Smooth muscle cell (in vitro differentiated cells): ENCODE results near the gene GIPC2. TPM values are rescaled to one million over a fixed set of nuclear protein-coding genes. Genes with fewer than 3 reads are reported as not detected.

Experiments
- DNase-seq: peaks from one replicate; lab custom pipeline; 2025; ENCODE audit not compliant: unreplicated experiment; lab: John Stamatoyannopoulos, UW
- H2AFZ ChIP-seq: fragments of 200-600 bp; sonication (generic); 2 replicates; pipeline ENCODE4 v1.6.0; 2016; ENCODE audit warnings: antibody characterized with exemption, low read depth, mild to moderate bottlenecking
- H3F3A ChIP-seq: fragments of 200-600 bp; sonication (generic); 2 replicates; pipeline ENCODE4 v1.6.0; 2017; ENCODE audit warnings: antibody characterized with exemption, low read depth
- H3K27ac ChIP-seq: fragments of 200-600 bp; sonication (generic); 2 replicates; pipeline ENCODE4 v1.5.1; 2016; ENCODE audit warnings: low read depth, mild to moderate bottlenecking
- H3K27me3 ChIP-seq: fragments of 200-600 bp; sonication (generic); 2 replicates; pipeline ENCODE4 v1.6.1; 2016; ENCODE audit warnings: low read depth, mild to moderate bottlenecking
- H3K36me3 ChIP-seq: fragments of 200-600 bp; sonication (generic); 2 replicates; pipeline ENCODE4 v1.5.1; 2016; ENCODE audit warnings: low read depth
- H3K4me1 ChIP-seq: fragments of 200-600 bp; sonication (generic); 2 replicates; pipeline ENCODE4 v1.5.1; 2016; ENCODE audit warnings: low read depth
- H3K4me2 ChIP-seq: fragments of 200-600 bp; sonication (generic); 2 replicates; pipeline ENCODE4 v1.6.0; 2016; ENCODE audit warnings: mild to moderate bottlenecking
- H3K4me3 ChIP-seq: fragments of 200-600 bp; sonication (generic); 2 replicates; pipeline ENCODE4 v1.5.1; 2016; ENCODE audit warnings: mild to moderate bottlenecking
- H3K79me2 ChIP-seq: fragments of 200-600 bp; sonication (generic); 2 replicates; pipeline ENCODE4 v1.6.0; 2016; ENCODE audit warnings: low read depth, mild to moderate bottlenecking
- H3K9ac ChIP-seq: fragments of 200-600 bp; sonication (generic); 2 replicates; pipeline ENCODE4 v1.6.0; 2016; ENCODE audit warnings: low read depth
- H3K9me3 ChIP-seq: fragments of 200-600 bp; sonication (generic); replicated peaks from 2 replicates; pipeline ENCODE4 v1.5.1; 2016; ENCODE audit warnings: low read depth
- H4K20me1 ChIP-seq: fragments of 200-600 bp; sonication (generic); 2 replicates; pipeline ENCODE4 v1.6.0; 2016; ENCODE audit warnings: low read depth
- WGBS: methylation state at CpG from one replicate; pipeline ENCODE4 v1.1.7; 2016; ENCODE audit warnings: low lambda C conversion rate; 5-methylcytosine and 5-hydroxymethylcytosine counted together
- polyA plus RNA-seq: library from polyadenylated mRNA; unstranded; fragments of >200 nt; fragmentation: Nextera tagmentation; extraction: Ambion mirVana; gene quantifications from 2 replicates; pipeline ENCODE4 v1.2.1, GENCODE V29; 2016
- total RNA-seq: library from RNA; depleted of rRNA; stranded (reverse); fragments of >200 nt; gene quantifications from 2 replicates; pipeline ENCODE4 v1.2.3, GENCODE V29; 2014
- TF ChIP-seq, protein P1 (sequence below): fragments of 200-600 bp; sonication (generic); IDR thresholded peaks from 2 replicates; pipeline ENCODE4 v1.5.1; 2017; ENCODE audit warnings: borderline replicate concordance, mild to moderate bottlenecking, antibody characterized with exemption; ENCODE audit not compliant: insufficient read depth, poor library complexity, severe bottlenecking

GIPC2 gene
- total and polyA plus RNA-seq, 2 experiments from 2014 or later = 0.05 TPM; not detected in 1

DNA sequence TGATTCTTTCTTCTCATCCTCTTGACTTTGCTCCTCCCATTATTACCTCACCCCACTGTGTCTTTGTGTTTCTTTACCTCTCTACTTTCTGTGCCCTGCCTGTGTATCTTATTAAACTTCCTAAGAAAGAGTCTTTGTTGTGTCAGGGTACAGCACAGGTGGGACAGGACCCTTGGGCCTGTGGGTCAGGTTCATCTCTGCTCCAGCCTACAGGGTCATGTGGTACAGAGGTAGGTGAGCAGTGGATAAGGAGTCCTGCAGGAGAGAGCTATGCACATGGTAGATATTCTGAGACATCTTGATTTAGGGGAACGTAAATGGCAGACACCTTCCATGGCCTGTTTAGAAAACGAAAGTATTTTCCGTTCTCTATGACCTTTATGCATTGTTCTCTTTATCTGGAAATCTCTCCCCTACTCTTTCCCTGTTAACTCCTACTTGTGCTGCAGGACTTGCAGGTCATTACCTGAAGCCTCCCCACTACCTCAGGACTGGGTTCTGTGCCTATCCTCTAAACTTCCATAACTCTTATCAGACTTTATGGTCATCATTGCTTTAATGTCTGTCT, 9.9 kb downstream of the GIPC2 start:
- Histone ChIP-seq H3K4me2 (no peak overlapping the region), H2AFZ (no peak overlapping the region), H3K9ac (no peak overlapping the region), H3K36me3 (no peaks in the 10 kb centered on the region), H3F3A (no peaks in the 10 kb centered on the region), H4K20me1 (no peaks in the 10 kb centered on the region), H3K4me3 (no peak overlapping the region), H3K9me3 (no peaks in the 10 kb centered on the region), H3K4me1 (no peaks in the 10 kb centered on the region), H3K79me2 (no peaks in the 10 kb centered on the region), H3K27ac (no peak overlapping the region), H3K27me3 (peaks cover 7% of the 10 kb centered on the region)
- TF ChIP-seq, protein P1, sequence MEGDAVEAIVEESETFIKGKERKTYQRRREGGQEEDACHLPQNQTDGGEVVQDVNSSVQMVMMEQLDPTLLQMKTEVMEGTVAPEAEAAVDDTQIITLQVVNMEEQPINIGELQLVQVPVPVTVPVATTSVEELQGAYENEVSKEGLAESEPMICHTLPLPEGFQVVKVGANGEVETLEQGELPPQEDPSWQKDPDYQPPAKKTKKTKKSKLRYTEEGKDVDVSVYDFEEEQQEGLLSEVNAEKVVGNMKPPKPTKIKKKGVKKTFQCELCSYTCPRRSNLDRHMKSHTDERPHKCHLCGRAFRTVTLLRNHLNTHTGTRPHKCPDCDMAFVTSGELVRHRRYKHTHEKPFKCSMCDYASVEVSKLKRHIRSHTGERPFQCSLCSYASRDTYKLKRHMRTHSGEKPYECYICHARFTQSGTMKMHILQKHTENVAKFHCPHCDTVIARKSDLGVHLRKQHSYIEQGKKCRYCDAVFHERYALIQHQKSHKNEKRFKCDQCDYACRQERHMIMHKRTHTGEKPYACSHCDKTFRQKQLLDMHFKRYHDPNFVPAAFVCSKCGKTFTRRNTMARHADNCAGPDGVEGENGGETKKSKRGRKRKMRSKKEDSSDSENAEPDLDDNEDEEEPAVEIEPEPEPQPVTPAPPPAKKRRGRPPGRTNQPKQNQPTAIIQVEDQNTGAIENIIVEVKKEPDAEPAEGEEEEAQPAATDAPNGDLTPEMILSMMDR = no peak
- 78% methylated on average over 3 of the region's 3 CpGs for WGBS
- DNase-seq = no peak

DNA sequence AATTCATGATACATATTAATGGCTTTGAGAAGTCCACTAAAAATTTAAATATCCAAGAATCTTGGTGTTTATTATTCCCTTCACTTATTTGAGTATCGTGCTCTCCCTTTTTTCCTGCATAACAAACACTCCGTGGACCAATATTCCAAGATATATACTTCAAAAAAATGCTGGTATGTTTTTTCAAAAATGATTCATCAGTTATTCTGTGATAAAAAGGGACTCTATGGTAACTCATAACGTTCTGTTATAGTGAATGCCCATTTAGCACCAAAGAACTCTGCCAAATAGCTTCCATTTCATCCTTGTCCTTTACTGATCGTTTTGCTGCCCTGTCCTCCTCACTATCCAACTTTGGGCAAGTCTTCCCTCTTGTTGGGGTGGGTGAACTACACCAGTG, 12.9 kb downstream of the GIPC2 start:
- Histone ChIP-seq H3K4me2 (no peak overlapping the region), H3K79me2 (no peaks in the 10 kb centered on the region), H3K27ac (no peak overlapping the region), H3K9me3 (no peaks in the 10 kb centered on the region), H3K27me3 (peaks cover 7% of the 10 kb centered on the region), H3K4me3 (no peak overlapping the region), H3K4me1 (no peaks in the 10 kb centered on the region), H3K9ac (no peak overlapping the region), H3K36me3 (no peaks in the 10 kb centered on the region), H4K20me1 (no peaks in the 10 kb centered on the region), H2AFZ (no peak overlapping the region), H3F3A (no peaks in the 10 kb centered on the region)
- no peak for DNase-seq
- WGBS = 85% methylated on average over 4 of the region's 4 CpGs
- TF ChIP-seq, protein P1 = no peak

DNA sequence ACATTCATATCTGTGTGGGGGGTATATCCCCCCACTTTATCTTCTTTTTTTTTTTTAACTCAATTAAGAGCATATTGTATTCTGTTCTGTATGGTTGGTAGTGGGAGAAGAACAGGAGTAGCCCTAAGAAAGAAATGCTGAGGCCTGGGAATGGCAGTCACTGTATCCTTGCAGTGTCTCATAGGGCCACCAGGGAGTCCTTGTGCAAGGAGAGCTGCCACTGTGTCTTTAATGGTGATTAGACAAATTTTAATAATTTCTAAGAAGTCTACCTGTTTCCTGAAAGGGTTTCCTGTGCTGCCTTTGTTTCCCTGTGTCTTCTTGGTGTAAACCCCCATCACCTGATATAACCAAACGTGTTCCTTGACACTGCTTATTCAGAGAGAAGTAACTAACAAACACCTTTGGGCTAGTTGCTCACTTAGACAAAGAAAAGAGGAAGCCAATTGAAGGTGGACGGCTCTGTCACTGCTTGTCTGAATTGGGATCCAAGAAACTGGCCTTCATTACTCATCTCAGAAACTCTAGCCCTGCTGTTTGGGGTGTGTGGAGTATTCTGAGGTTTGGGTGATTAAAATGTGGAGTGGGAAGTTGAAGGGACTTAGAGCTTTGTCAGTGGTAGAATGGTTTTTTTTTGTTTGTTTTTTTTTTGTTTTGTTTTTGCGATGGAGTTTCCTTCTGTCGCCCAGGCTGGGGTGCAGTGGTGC, 15.2 kb downstream of the GIPC2 start:
- Histone ChIP-seq H3K27ac (no peak overlapping the region), H3K4me3 (no peak overlapping the region), H3K4me2 (no peak overlapping the region), H3F3A (no peaks in the 10 kb centered on the region), H3K4me1 (no peaks in the 10 kb centered on the region), H3K79me2 (no peaks in the 10 kb centered on the region), H3K9ac (no peak overlapping the region), H3K36me3 (no peaks in the 10 kb centered on the region), H2AFZ (no peak overlapping the region), H3K27me3 (peaks cover 7% of the 10 kb centered on the region), H4K20me1 (no peaks in the 10 kb centered on the region), H3K9me3 (no peaks in the 10 kb centered on the region)
- DNase-seq = no peak
- TF ChIP-seq, protein P1 = no peak
- WGBS = 85% methylated on average over 4 of the region's 4 CpGs
